HCT116 (cell line): ENCODE results near the gene FBXL7. TPM values are rescaled to one million over a fixed set of nuclear protein-coding genes. Genes with fewer than 3 reads are reported as not detected.

Experiments used
- ATAC-seq: fragments of 200-7000 bp; cut with Tn5 transposase; 2 replicates; pipeline ENCODE4 v1.9.1; 2020; ENCODE audit warnings: mild to moderate bottlenecking, moderate library complexity
- BruUV-seq: library from RNA; stranded (reverse); fragments of 400-500 nt; replicated peaks from 2 replicates; lab custom pipeline; 2021; lab: Mats Ljungman, UMichigan
- CTCF ChIA-PET: fragments of 300-600 bp; sonication (Branson Sonifier 250); formaldehyde crosslinking; loops from one replicate; lab custom pipeline; 2021; ENCODE audit warnings: antibody characterized with exemption; lab: Charles Lee
- POLR2A ChIA-PET: fragments of 300-600, 350-600 bp; sonication (Branson Sonifier 250); formaldehyde crosslinking; loops from one replicate; lab custom pipeline; 2021; ENCODE audit warnings: antibody characterized with exemption; lab: Charles Lee
- RAD21 ChIA-PET, 2 experiments: fragments of 300-600 bp; sonication (Branson Sonifier 250); formaldehyde crosslinking; loops; one replicate each; lab custom pipeline; 2023; ENCODE audit warnings: low total read pairs in 2 of 2; ENCODE audit not compliant: uncharacterized antibody in 2 of 2, unreplicated experiment in 2 of 2, low non-redundant PET in 1 of 2; lab: Charles Lee
- DNase-seq: peaks from one replicate; pipeline ENCODE4 v3.0.0-alpha.2; 2010; ENCODE audit warnings: low read depth, low spot score
- H2AFZ ChIP-seq: fragments of 200-600 bp; shearing (Covaris generic), sonication (generic); 2 replicates; pipeline ENCODE4 v1.6.1; 2017; ENCODE audit warnings: low read depth, mixed run types, mixed read lengths, antibody characterized with exemption, low read length; ENCODE audit not compliant: poor library complexity, severe bottlenecking
- H3K27ac ChIP-seq: 2 replicates; pipeline ENCODE4 v1.5.1; 2012; ENCODE audit warnings: low read depth, low read length
- H3K27me3 ChIP-seq: fragments of 200-600 bp; sonication (generic); 2 replicates; pipeline ENCODE4 v1.6.1; 2016; ENCODE audit warnings: mixed run types, low read length, mixed read lengths; ENCODE audit not compliant: insufficient read depth
- H3K36me3 ChIP-seq, 2 experiments: fragments of 200-500 bp in 1 of 2; fragments of 200-600 bp in 1 of 2; sonication (Bioruptor generic) in 1 of 2; sonication (generic) in 1 of 2; 2 replicates each; pipeline versions ENCODE4 v1.5.1 to v1.6.1; 2014 to 2016; ENCODE audit warnings: low read length in 2 of 2, inconsistent platforms in 1 of 2, mixed read lengths in 1 of 2, mixed run types in 1 of 2; ENCODE audit not compliant: insufficient read depth in 2 of 2, control insufficient read depth in 1 of 2
- H3K4me1 ChIP-seq, 2 experiments: fragments of 200-600 bp in 1 of 2; sonication (generic) in 1 of 2; 2 replicates each; pipeline versions ENCODE4 v1.5.1 to v1.6.1; 2012 to 2017; ENCODE audit warnings: low read length in 2 of 2, inconsistent platforms in 1 of 2, mild to moderate bottlenecking in 1 of 2, mixed read lengths in 1 of 2, mixed run types in 1 of 2, moderate library complexity in 1 of 2; ENCODE audit not compliant: insufficient read depth in 2 of 2, control insufficient read depth in 1 of 2
- H3K4me2 ChIP-seq: fragments of 200-600 bp; sonication (generic); 2 replicates; pipeline ENCODE4 v1.6.1; 2017; ENCODE audit warnings: mixed run types, low read length, mixed read lengths
- H3K4me3 ChIP-seq, 2 experiments: fragments of 200-600 bp in 1 of 2; sonication (generic) in 1 of 2; replicated peaks in 1 of 2; 2 replicates each; pipeline ENCODE4 v1.5.1; 2011 to 2016; ENCODE audit warnings: low read length in 2 of 2, control low read depth in 1 of 2, low read depth in 1 of 2, mild to moderate bottlenecking in 1 of 2, mixed read lengths in 1 of 2, mixed run types in 1 of 2
- H3K79me2 ChIP-seq: fragments of 200-600 bp; sonication (generic); 2 replicates; pipeline ENCODE4 v1.6.1; 2017; ENCODE audit warnings: mild to moderate bottlenecking, mixed run types, low read length, moderate library complexity, mixed read lengths; ENCODE audit not compliant: insufficient read depth
- H3K9ac ChIP-seq: fragments of 200-600 bp; sonication (generic); 2 replicates; pipeline ENCODE4 v1.6.1; 2016; ENCODE audit warnings: low read length, mixed read lengths
- H3K9me2 ChIP-seq: fragments of 200-600 bp; sonication (generic), shearing (Covaris generic); 2 replicates; pipeline ENCODE4 v1.6.1; 2017; ENCODE audit warnings: mixed run types, mild to moderate bottlenecking, moderate library complexity; ENCODE audit not compliant: insufficient read depth
- H3K9me3 ChIP-seq, 2 experiments: fragments of 200-500 bp in 1 of 2; fragments of 200-600 bp in 1 of 2; sonication (Bioruptor generic) in 1 of 2; sonication (generic) in 1 of 2; 2 replicates each; pipeline ENCODE4 v1.6.1; 2014 to 2017; ENCODE audit warnings: low read length in 2 of 2, mixed read lengths in 2 of 2, inconsistent platforms in 1 of 2, low read depth in 1 of 2, mild to moderate bottlenecking in 1 of 2, mixed run types in 1 of 2, moderate library complexity in 1 of 2; ENCODE audit not compliant: control insufficient read depth in 1 of 2, insufficient read depth in 1 of 2
- H4K20me1 ChIP-seq: fragments of 200-600 bp; sonication (generic), shearing (Covaris generic); 2 replicates; pipeline ENCODE4 v1.6.1; 2017; ENCODE audit warnings: mixed run types, mild to moderate bottlenecking, moderate library complexity; ENCODE audit not compliant: insufficient read depth
- CEBPB ChIP-seq: IDR thresholded peaks from 2 replicates; pipeline ENCODE4 v1.6.1; 2012; ENCODE audit warnings: low read depth
- CTCF ChIP-seq, 3 experiments: fragments of 200-600 bp in 1 of 3; sonication (generic) in 1 of 3; IDR thresholded peaks in 2 of 3; conservative IDR thresholded peaks in 1 of 3; 2 replicates each; pipeline ENCODE4 v1.5.1; 2012 to 2017; ENCODE audit warnings: low read depth in 2 of 3, low read length in 2 of 3, antibody characterized with exemption in 1 of 3, borderline replicate concordance in 1 of 3, control low read depth in 1 of 3, mild to moderate bottlenecking in 1 of 3, mixed read lengths in 1 of 3, mixed run types in 1 of 3, moderate library complexity in 1 of 3; ENCODE audit not compliant: insufficient read depth in 1 of 3
- ELF1 ChIP-seq: IDR thresholded peaks from 2 replicates; pipeline ENCODE4 v1.6.1; 2012; ENCODE audit warnings: low read depth, borderline replicate concordance
- EZH2 ChIP-seq: fragments of 200-600 bp; sonication (generic); IDR thresholded peaks from 2 replicates; pipeline ENCODE4 v1.6.1; 2017; ENCODE audit warnings: antibody characterized with exemption, mixed run types
- JUND ChIP-seq: IDR thresholded peaks from 2 replicates; pipeline ENCODE4 v1.6.1; 2012
- MAX ChIP-seq: IDR thresholded peaks from 2 replicates; pipeline ENCODE4 v1.6.1; 2012
- POLR2A ChIP-seq: IDR thresholded peaks from 2 replicates; pipeline ENCODE4 v1.7.0; 2011; ENCODE audit warnings: borderline replicate concordance; ENCODE audit not compliant: insufficient read depth, insufficient read length; ENCODE audit errors: extremely low read depth
- RAD21 ChIP-seq: IDR thresholded peaks from 2 replicates; pipeline ENCODE4 v1.6.1; 2012; ENCODE audit warnings: low read depth, mild to moderate bottlenecking
- REST ChIP-seq: IDR thresholded peaks from 2 replicates; pipeline ENCODE4 v1.6.1; 2012; ENCODE audit warnings: low read depth
- SP1 ChIP-seq: IDR thresholded peaks from 2 replicates; pipeline ENCODE4 v1.6.1; 2012; ENCODE audit warnings: low read depth
- TCF7L2 ChIP-seq: IDR thresholded peaks from 2 replicates; pipeline ENCODE4 v1.7.0; 2011; ENCODE audit warnings: borderline replicate concordance, inconsistent platforms; ENCODE audit not compliant: insufficient read depth, insufficient read length; ENCODE audit errors: extremely low read depth
- ZBTB33 ChIP-seq: IDR thresholded peaks from 2 replicates; pipeline ENCODE4 v1.6.1; 2011; ENCODE audit warnings: mild to moderate bottlenecking, low read length, moderate library complexity; ENCODE audit not compliant: insufficient replicate concordance; ENCODE audit errors: extremely low read depth
- ZFX ChIP-seq: fragments of 450-650 bp; IDR thresholded peaks from 2 replicates; pipeline ENCODE4 v1.6.1; 2017
- ZNF274 ChIP-seq: fragments of 200-500 bp; sonication (Bioruptor generic); IDR thresholded peaks from 2 replicates; pipeline ENCODE4 v1.6.1; 2014; ENCODE audit warnings: mild to moderate bottlenecking, low read depth, low read length, inconsistent platforms
- intact Hi-C: fragments of 100-400 bp; cut with micrococcal nuclease; formaldehyde crosslinking; loops from 2 replicates; pipeline ENCODE4 v1.10.0; 2022
- total RNA-seq: library from RNA; stranded (reverse); gene quantifications from one replicate; pipeline ENCODE4 v1.2.1, GENCODE V29; 2021; ENCODE audit not compliant: unreplicated experiment
- TF ChIP-seq, protein P1 (sequence below): IDR thresholded peaks from 2 replicates; pipeline ENCODE4 v1.6.1; 2012

FBXL7 gene
- total RNA-seq, 1 experiment from 2014 or later = 0.05 TPM

DNA sequence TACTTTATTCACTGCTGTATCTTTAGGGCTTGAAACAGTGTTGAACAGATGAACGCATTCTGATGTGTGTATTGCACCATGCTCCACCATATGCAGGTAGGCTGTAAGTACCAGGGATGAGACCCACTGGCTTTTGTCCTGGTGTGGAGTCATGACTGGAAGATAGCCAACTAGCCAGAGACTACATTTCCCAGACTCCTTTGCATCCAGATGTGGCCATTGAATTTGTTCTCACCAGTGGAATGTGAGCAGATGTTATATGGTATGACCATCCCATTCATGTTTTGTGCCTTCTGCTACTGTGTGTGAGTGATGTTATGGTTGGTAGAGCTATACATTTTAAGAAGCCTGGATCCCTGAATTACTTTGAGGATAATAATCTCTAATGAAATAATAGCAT, 7.4 kb upstream of the FBXL7 start (continued):
- no peak for TF ChIP-seq CTCF (IDR thresholded peaks at IDR 0.05 in 2 of 3, conservative IDR thresholded peaks at IDR 0.05 in 1 of 3; ENCODE audit: borderline replicate concordance in 1 of 3, insufficient read depth in 1 of 3, low read depth in 2 of 3, low read length in 2 of 3)
- TF ChIP-seq, all 23 proteins: peak for 0

GRCh38 chr5:15493501-15493900, 6.5 kb upstream of the FBXL7 start:
- intact Hi-C loops = no loop called here
- Histone ChIP-seq H3K4me3 (no peak overlapping the region), H3K27me3 (no peaks in the 10 kb centered on the region)
- DNase-seq (no peak), ATAC-seq (no peak)
- POLR2A ChIA-PET = no interaction called here
- TF ChIP-seq, protein P1, sequence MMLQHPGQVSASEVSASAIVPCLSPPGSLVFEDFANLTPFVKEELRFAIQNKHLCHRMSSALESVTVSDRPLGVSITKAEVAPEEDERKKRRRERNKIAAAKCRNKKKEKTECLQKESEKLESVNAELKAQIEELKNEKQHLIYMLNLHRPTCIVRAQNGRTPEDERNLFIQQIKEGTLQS = no peak
- TF ChIP-seq MAX = no peak
- no peak for TF ChIP-seq CTCF (IDR thresholded peaks at IDR 0.05 in 2 of 3, conservative IDR thresholded peaks at IDR 0.05 in 1 of 3; ENCODE audit: borderline replicate concordance in 1 of 3, insufficient read depth in 1 of 3, low read depth in 2 of 3, low read length in 2 of 3)
- TF ChIP-seq SP1 = no peak
- TF ChIP-seq ZFX = no peak
- no peak for TF ChIP-seq EZH2
- no peak for TF ChIP-seq ELF1
- no peak for TF ChIP-seq ZBTB33
- no peak for TF ChIP-seq JUND
- TF ChIP-seq ZNF274 = no peak
- no peak for TF ChIP-seq RAD21
- no peak for TF ChIP-seq REST
- TF ChIP-seq POLR2A = no peak
- no peak for TF ChIP-seq CEBPB
- no peak for TF ChIP-seq TCF7L2
- TF ChIP-seq, all 23 proteins: peak for 0
- H3K27ac ChIP-seq = no peak overlapping the region
- no peaks in the 10 kb centered on the region for H3K79me2 ChIP-seq
- CTCF ChIA-PET = no interaction called here
- no peak overlapping the region for H3K9ac ChIP-seq
- no peak overlapping the region for H3K4me2 ChIP-seq
- no peaks in the 10 kb centered on the region for H3K4me1 ChIP-seq
- RAD21 ChIA-PET = no interaction called here
- peaks cover 16 to 27% of the 10 kb centered on the region in 2 experiments; a peak in 3 of 4 replicates for H3K9me3 ChIP-seq
- H2AFZ ChIP-seq = no peak overlapping the region
- no peaks in the 10 kb centered on the region for H3K9me2 ChIP-seq
- no TSS peak for BruUV-seq
- H4K20me1 ChIP-seq = no peaks in the 10 kb centered on the region
- H3K36me3 ChIP-seq = no peaks in the 10 kb centered on the region
